ENCODE data around the gene PALD1.

GRCh38 chr10:70575486-70575873 is 96.9 kb downstream of the PALD1 start:
- TF ChIP-seq CTCF (IDR thresholded peaks at IDR 0.05; ENCODE audit: insufficient read depth, low read length) (no peak), GABPA (IDR thresholded peaks at IDR 0.05; ENCODE audit: low read depth) (no peak), POLR2AphosphoS5 (IDR thresholded peaks at IDR 0.05; ENCODE audit: low read depth) (no peak)

Data from HL-60 (cell line).